ENCODE data around the gene TOMM6.

TOMM6 gene

GRCh38 chr6:41815587-41815986 is 28.1 kb downstream of the TOMM6 start:
- H3K4me3 ChIP-seq: no peak overlapping the region
- no peaks in the 10 kb centered on the region for H3K36me3 ChIP-seq (ENCODE audit: insufficient read depth, low read length)
- no peak for DNase-seq (ENCODE audit: low read depth, low spot score)
- TF ChIP-seq FOXP2 (optimal IDR thresholded peaks at IDR 0.05; ENCODE audit: control extremely low read depth, extremely low read length, insufficient read depth) (no peak), EZH2 (IDR thresholded peaks at IDR 0.05) (no peak), POLR2AphosphoS5 (IDR thresholded peaks at IDR 0.05; ENCODE audit: borderline replicate concordance, low read depth, low read length) (no peak)
- H3K27ac ChIP-seq: no peak overlapping the region
- no peak overlapping the region for H3K9ac ChIP-seq (ENCODE audit: insufficient read length)
- H3K9me3 ChIP-seq (ENCODE audit: low read depth, low read length): no peaks in the 10 kb centered on the region

GRCh38 chr6:41818271-41819054 is 31.0 kb downstream of the TOMM6 start:
- no peaks in the 10 kb centered on the region for H3K36me3 ChIP-seq (ENCODE audit: insufficient read depth, low read length)
- H3K9me3 ChIP-seq (ENCODE audit: low read depth, low read length): no peaks in the 10 kb centered on the region
- DNase-seq (ENCODE audit: low read depth, low spot score): no peak

GRCh38 chr6:41821266-41821665 is 33.8 kb downstream of the TOMM6 start:
- no peak for TF ChIP-seq FOXP2 (optimal IDR thresholded peaks at IDR 0.05; ENCODE audit: control extremely low read depth, extremely low read length, insufficient read depth)
- TF ChIP-seq EZH2 (IDR thresholded peaks at IDR 0.05): no peak
- no peak for TF ChIP-seq POLR2AphosphoS5 (IDR thresholded peaks at IDR 0.05; ENCODE audit: borderline replicate concordance, low read depth, low read length)
- no peaks in the 10 kb centered on the region for H3K9me3 ChIP-seq (ENCODE audit: low read depth, low read length)
- DNase-seq (ENCODE audit: low read depth, low spot score): no peak
- no peak overlapping the region for H3K27ac ChIP-seq
- no peak overlapping the region for H3K4me3 ChIP-seq
- H3K36me3 ChIP-seq (ENCODE audit: insufficient read depth, low read length): no peaks in the 10 kb centered on the region
- no peak overlapping the region for H3K9ac ChIP-seq (ENCODE audit: insufficient read length)

More at GRCh38 chr6:41818271-41819054, 31.0 kb downstream of the TOMM6 start:
- Histone ChIP-seq H3K9ac (ENCODE audit: insufficient read length) (no peak overlapping the region), H3K4me3 (no peak overlapping the region), H3K27ac (no peak overlapping the region)
- TF ChIP-seq FOXP2 (optimal IDR thresholded peaks at IDR 0.05; ENCODE audit: control extremely low read depth, extremely low read length, insufficient read depth) (no peak), POLR2AphosphoS5 (IDR thresholded peaks at IDR 0.05; ENCODE audit: borderline replicate concordance, low read depth, low read length) (no peak), EZH2 (IDR thresholded peaks at IDR 0.05) (no peak)

- Histone ChIP-seq H3K9me3 (ENCODE audit: low read depth, low read length) (no peaks in the 10 kb centered on the region), H3K9ac (ENCODE audit: insufficient read length) (no peak overlapping the region), H3K27ac (no peak overlapping the region), H3K4me3 (no peak overlapping the region), H3K36me3 (ENCODE audit: insufficient read depth, low read length) (no peaks in the 10 kb centered on the region)
- no peak for TF ChIP-seq FOXP2 (optimal IDR thresholded peaks at IDR 0.05; ENCODE audit: control extremely low read depth, extremely low read length, insufficient read depth)
- TF ChIP-seq POLR2AphosphoS5 (IDR thresholded peaks at IDR 0.05; ENCODE audit: borderline replicate concordance, low read depth, low read length): no peak
- TF ChIP-seq EZH2 (IDR thresholded peaks at IDR 0.05): no peak
- no peak for DNase-seq (ENCODE audit: low read depth, low spot score)
Measured at GRCh38 chr6:41822021-41822420, 34.5 kb downstream of the TOMM6 start.

GRCh38 chr6:41823178-41823577 is 35.7 kb downstream of the TOMM6 start:
- no peak overlapping the region for H3K9ac ChIP-seq (ENCODE audit: insufficient read length)
- no peak overlapping the region for H3K27ac ChIP-seq
- H3K36me3 ChIP-seq (ENCODE audit: insufficient read depth, low read length): no peaks in the 10 kb centered on the region
- no peak overlapping the region for H3K4me3 ChIP-seq
- no peaks in the 10 kb centered on the region for H3K9me3 ChIP-seq (ENCODE audit: low read depth, low read length)
- no peak for DNase-seq (ENCODE audit: low read depth, low spot score)
- TF ChIP-seq FOXP2 (optimal IDR thresholded peaks at IDR 0.05; ENCODE audit: control extremely low read depth, extremely low read length, insufficient read depth): no peak
- TF ChIP-seq EZH2 (IDR thresholded peaks at IDR 0.05): no peak
- TF ChIP-seq POLR2AphosphoS5 (IDR thresholded peaks at IDR 0.05; ENCODE audit: borderline replicate concordance, low read depth, low read length): no peak

- no peak for DNase-seq (ENCODE audit: low read depth, low spot score)
- H3K9ac ChIP-seq (ENCODE audit: insufficient read length): no peak overlapping the region
- no peak overlapping the region for H3K27ac ChIP-seq
- TF ChIP-seq POLR2AphosphoS5 (IDR thresholded peaks at IDR 0.05; ENCODE audit: borderline replicate concordance, low read depth, low read length) (no peak), FOXP2 (optimal IDR thresholded peaks at IDR 0.05; ENCODE audit: control extremely low read depth, extremely low read length, insufficient read depth) (no peak), EZH2 (IDR thresholded peaks at IDR 0.05) (no peak)
- no peak overlapping the region for H3K4me3 ChIP-seq
- no peaks in the 10 kb centered on the region for H3K9me3 ChIP-seq (ENCODE audit: low read depth, low read length)
- no peaks in the 10 kb centered on the region for H3K36me3 ChIP-seq (ENCODE audit: insufficient read depth, low read length)
Measured at GRCh38 chr6:41824571-41825569, 37.4 kb downstream of the TOMM6 start.

GRCh38 chr6:41826343-41827022 is 39.0 kb downstream of the TOMM6 start:
- Histone ChIP-seq H3K27ac (no peak overlapping the region), H3K4me3 (no peak overlapping the region), H3K9ac (ENCODE audit: insufficient read length) (no peak overlapping the region), H3K9me3 (ENCODE audit: low read depth, low read length) (no peaks in the 10 kb centered on the region), H3K36me3 (ENCODE audit: insufficient read depth, low read length) (no peaks in the 10 kb centered on the region)
- no peak for DNase-seq (ENCODE audit: low read depth, low spot score)
- TF ChIP-seq FOXP2 (optimal IDR thresholded peaks at IDR 0.05; ENCODE audit: control extremely low read depth, extremely low read length, insufficient read depth) (no peak), POLR2AphosphoS5 (IDR thresholded peaks at IDR 0.05; ENCODE audit: borderline replicate concordance, low read depth, low read length) (no peak), EZH2 (IDR thresholded peaks at IDR 0.05) (no peak)

Data from SK-N-MC (cell line).